Neuron (in vitro differentiated cells): Measurements from ENCODE around the gene LACRT.
"Not testable (repeated sequence)": the region's sequence is repeated elsewhere in the genome, so short reads cannot be mapped to it uniquely, and the experiment has no call there.

ENCODE experiments used
- H2AFZ ChIP-seq: one replicate; pipeline ENCODE4 v1.6.1; 2013; ENCODE audit warnings: low read depth, mild to moderate bottlenecking, inconsistent platforms, low read length, moderate library complexity
- H3K27me3 ChIP-seq: one replicate; pipeline ENCODE4 v1.6.1; 2013; ENCODE audit warnings: low read length; ENCODE audit not compliant: insufficient read depth
- H3K36me3 ChIP-seq: one replicate; pipeline ENCODE4 v1.6.1; 2013; ENCODE audit warnings: low read length; ENCODE audit not compliant: insufficient read depth
- H3K4me1 ChIP-seq: one replicate; pipeline ENCODE4 v1.6.1; 2013; ENCODE audit warnings: low read length; ENCODE audit not compliant: insufficient read depth
- H3K4me3 ChIP-seq: 2 replicates; pipeline ENCODE4 v1.5.1; 2013; ENCODE audit warnings: mild to moderate bottlenecking, low read length, moderate library complexity
- H3K9me3 ChIP-seq: one replicate; pipeline ENCODE4 v1.6.1; 2013; ENCODE audit warnings: low read length

The LACRT gene

DNA sequence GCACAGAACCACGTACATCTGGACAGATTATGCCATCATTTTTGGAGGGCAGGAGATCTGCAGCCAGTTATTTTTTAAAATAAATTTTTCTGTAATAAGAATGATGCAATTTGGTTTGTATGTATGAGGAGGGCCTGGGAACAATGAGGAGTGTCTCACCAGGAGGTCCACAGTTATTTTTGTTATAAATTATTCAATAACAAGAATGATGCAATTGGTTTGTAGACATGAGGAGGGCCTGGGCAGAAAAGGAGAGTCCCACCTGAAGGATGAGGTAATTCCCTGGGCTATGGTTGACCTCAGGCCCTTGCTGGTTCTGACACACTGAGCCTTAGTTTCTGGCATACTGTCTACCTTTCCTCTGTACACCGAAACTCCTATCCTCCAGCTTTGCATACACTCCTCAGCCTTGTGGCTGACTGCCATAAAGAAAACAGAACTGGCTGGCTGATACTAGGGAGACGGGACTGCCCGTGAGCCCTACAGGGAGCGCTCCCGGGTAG lies 22.5 kb upstream of the LACRT start:
- Histone ChIP-seq H3K36me3 (no peaks in the 10 kb centered on the region), H3K4me3 (no peak overlapping the region), H2AFZ (no peak overlapping the region), H3K27me3 (no peaks in the 10 kb centered on the region), H3K4me1 (no peaks in the 10 kb centered on the region), H3K9me3 (no peaks in the 10 kb centered on the region)

- Histone ChIP-seq H3K9me3 (no peaks in the 10 kb centered on the region), H3K27me3 (no peaks in the 10 kb centered on the region), H2AFZ (no peak overlapping the region), H3K4me3 (no peak overlapping the region), H3K4me1 (no peaks in the 10 kb centered on the region), H3K36me3 (no peaks in the 10 kb centered on the region)
These were observed 20.2 kb upstream of the LACRT start for GRCh38 chr12:54654926-54655325.

- Histone ChIP-seq H3K4me3 (no peak overlapping the region), H3K4me1 (no peaks in the 10 kb centered on the region), H3K9me3 (no peaks in the 10 kb centered on the region), H3K27me3 (no peaks in the 10 kb centered on the region), H3K36me3 (no peaks in the 10 kb centered on the region), H2AFZ (no peak overlapping the region)
These were observed 18.3 kb upstream of the LACRT start for GRCh38 chr12:54653025-54653424.

DNA sequence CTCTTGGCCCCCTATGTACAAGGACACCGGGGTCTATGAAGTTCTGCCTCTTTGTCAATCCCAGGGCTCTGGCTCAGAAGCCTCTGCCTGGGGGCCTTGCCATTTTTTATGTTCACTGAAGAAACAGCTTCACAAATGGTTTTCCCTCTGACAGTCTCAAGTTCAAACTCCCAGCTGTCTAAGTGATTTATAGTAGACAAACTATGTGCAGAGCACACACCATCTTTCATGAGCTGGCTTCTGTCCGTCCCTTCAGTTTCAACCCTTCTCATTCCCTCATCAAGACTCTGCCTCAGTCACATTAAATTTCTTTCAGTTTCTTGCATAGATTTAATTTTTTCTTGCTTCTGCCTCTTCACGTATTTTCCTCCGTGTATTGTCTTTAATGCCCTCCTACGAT lies 16.2 kb upstream of the LACRT start:
- Histone ChIP-seq H3K9me3 (no peaks in the 10 kb centered on the region), H3K27me3 (no peaks in the 10 kb centered on the region), H2AFZ (no peak overlapping the region), H3K4me1 (no peaks in the 10 kb centered on the region), H3K4me3 (no peak overlapping the region), H3K36me3 (no peaks in the 10 kb centered on the region)

- Histone ChIP-seq H3K9me3 (no peaks in the 10 kb centered on the region), H3K27me3 (no peaks in the 10 kb centered on the region), H3K4me1 (no peaks in the 10 kb centered on the region), H3K36me3 (no peaks in the 10 kb centered on the region), H2AFZ (no peak overlapping the region), H3K4me3 (no peak overlapping the region)
These were observed 15.7 kb upstream of the LACRT start for GRCh38 chr12:54650409-54650808.

GRCh38 chr12:54649825-54650224 lies 15.1 kb upstream of the LACRT start:
- H2AFZ ChIP-seq, result no peak overlapping the region
- H3K27me3 ChIP-seq, result no peaks in the 10 kb centered on the region
- no peaks in the 10 kb centered on the region for H3K9me3 ChIP-seq

GRCh38 chr12:54648265-54648664 lies 13.6 kb upstream of the LACRT start, which contains the start of gene DCD:
TSS of gene DCD (minus strand) at chr12:54648365. CDS start at chr12:54648303, 62 bp downstream.
- no peaks in the 10 kb centered on the region for H3K27me3 ChIP-seq
- H3K4me1 ChIP-seq, result no peaks in the 10 kb centered on the region
- H3K9me3 ChIP-seq, result no peaks in the 10 kb centered on the region
- H2AFZ ChIP-seq, result no peak within 1 kb of the TSS
- H3K4me3 ChIP-seq, result no peak within 1 kb of the TSS
- H3K36me3 ChIP-seq, result no peaks in the 10 kb centered on the region

More at GRCh38 chr12:54649825-54650224, 15.1 kb upstream of the LACRT start:
- Histone ChIP-seq H3K4me1 (no peaks in the 10 kb centered on the region), H3K36me3 (no peaks in the 10 kb centered on the region), H3K4me3 (no peak overlapping the region)

GRCh38 chr12:54641554-54641953 lies 6.9 kb upstream of the LACRT start:
- Histone ChIP-seq H3K4me1 (no peaks in the 10 kb centered on the region), H3K36me3 (no peaks in the 10 kb centered on the region), H3K27me3 (no peaks in the 10 kb centered on the region), H3K4me3 (no peak overlapping the region), H3K9me3 (no peaks in the 10 kb centered on the region), H2AFZ (no peak overlapping the region)

- H3K27me3 ChIP-seq, result no peaks in the 10 kb centered on the region
- H3K4me1 ChIP-seq, result no peaks in the 10 kb centered on the region
- no peak overlapping the region for H2AFZ ChIP-seq
- H3K36me3 ChIP-seq, result no peaks in the 10 kb centered on the region
- no peak overlapping the region for H3K4me3 ChIP-seq
- H3K9me3 ChIP-seq, result no peaks in the 10 kb centered on the region
These were observed 6.4 kb upstream of the LACRT start for GRCh38 chr12:54641089-54641488.

DNA sequence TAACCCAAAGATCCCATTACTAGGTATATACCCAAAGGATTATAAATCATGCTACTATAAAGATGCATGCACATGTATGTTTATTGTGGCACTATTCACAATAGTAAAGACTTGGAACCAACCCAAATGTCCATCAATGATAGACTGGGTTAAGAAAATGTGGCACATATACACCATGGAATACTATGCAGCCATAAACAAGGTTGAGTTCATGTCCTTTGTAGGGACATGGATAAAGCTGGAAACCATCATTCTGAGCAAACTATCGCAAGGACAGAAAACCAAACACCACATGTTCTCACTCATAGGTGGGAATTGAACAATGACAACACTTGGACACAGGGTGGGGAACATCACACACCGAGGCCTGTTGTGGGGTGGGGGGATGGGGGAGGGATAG lies 4.4 kb upstream of the LACRT start:
- not testable (repeated sequence) for H3K4me1 ChIP-seq, H3K36me3 ChIP-seq, H3K27me3 ChIP-seq, H3K9me3 ChIP-seq, H3K4me3 ChIP-seq, H2AFZ ChIP-seq

DNA sequence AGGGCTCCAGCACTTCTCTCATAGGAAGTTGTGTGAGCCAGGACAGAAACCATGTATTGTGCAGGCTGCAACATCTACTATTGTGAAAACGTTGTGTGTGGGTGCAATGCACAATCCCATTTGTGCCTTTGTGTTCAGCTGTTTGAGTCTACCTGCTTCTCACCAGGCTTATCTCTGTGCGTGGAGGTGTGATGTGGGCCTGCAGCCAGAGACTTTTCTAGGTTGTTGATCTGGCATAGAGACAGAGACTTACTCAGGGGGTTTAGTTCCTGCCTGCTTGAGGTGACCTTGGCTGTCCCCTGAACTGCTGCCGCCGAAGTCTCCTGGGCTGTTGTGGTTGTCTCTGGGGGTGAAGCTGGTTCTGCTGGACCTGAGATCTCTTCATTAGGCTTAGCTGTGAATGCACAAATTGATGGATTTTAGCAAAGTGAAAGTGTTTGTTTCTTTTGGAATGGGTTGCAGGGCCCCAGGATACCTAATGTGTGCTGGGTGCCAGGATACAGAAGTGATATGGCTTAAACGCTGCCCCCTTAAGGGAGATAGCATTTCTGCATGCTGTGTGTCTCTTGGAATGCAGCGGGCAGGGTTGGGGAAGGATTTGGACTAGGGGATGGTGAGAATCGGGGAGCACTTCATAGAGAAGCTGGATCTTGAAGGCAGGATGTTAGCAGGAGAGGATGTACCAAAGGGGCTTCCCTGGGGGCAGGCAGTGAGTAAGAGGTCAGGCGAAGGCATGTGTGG lies 2.5 kb downstream of the LACRT start:
- no peaks in the 10 kb centered on the region for H3K27me3 ChIP-seq
- H3K9me3 ChIP-seq, result no peaks in the 10 kb centered on the region

GRCh38 chr12:54631551-54631950 lies 3.1 kb downstream of the LACRT start:
- no peak overlapping the region for H2AFZ ChIP-seq
- H3K9me3 ChIP-seq, result no peaks in the 10 kb centered on the region
- no peaks in the 10 kb centered on the region for H3K4me1 ChIP-seq
- H3K36me3 ChIP-seq, result no peaks in the 10 kb centered on the region
- no peak overlapping the region for H3K4me3 ChIP-seq
- H3K27me3 ChIP-seq, result no peaks in the 10 kb centered on the region

More for the DNA sequence above, 2.5 kb downstream of the LACRT start:
- no peak overlapping the region for H2AFZ ChIP-seq
- H3K4me3 ChIP-seq, result no peak overlapping the region
- H3K36me3 ChIP-seq, result no peaks in the 10 kb centered on the region
- no peaks in the 10 kb centered on the region for H3K4me1 ChIP-seq

- no peaks in the 10 kb centered on the region for H3K27me3 ChIP-seq
- H2AFZ ChIP-seq, result no peak overlapping the region
- no peak overlapping the region for H3K4me3 ChIP-seq
- no peaks in the 10 kb centered on the region for H3K9me3 ChIP-seq
- no peaks in the 10 kb centered on the region for H3K36me3 ChIP-seq
- H3K4me1 ChIP-seq, result no peaks in the 10 kb centered on the region
These were observed 4.8 kb downstream of the LACRT start for GRCh38 chr12:54629925-54630324.
